ENCODE results near the gene NOP10.
A peak's percentile ranks its signal among the peaks of the same experiment; 100 is the strongest.

The NOP10 gene

DNA sequence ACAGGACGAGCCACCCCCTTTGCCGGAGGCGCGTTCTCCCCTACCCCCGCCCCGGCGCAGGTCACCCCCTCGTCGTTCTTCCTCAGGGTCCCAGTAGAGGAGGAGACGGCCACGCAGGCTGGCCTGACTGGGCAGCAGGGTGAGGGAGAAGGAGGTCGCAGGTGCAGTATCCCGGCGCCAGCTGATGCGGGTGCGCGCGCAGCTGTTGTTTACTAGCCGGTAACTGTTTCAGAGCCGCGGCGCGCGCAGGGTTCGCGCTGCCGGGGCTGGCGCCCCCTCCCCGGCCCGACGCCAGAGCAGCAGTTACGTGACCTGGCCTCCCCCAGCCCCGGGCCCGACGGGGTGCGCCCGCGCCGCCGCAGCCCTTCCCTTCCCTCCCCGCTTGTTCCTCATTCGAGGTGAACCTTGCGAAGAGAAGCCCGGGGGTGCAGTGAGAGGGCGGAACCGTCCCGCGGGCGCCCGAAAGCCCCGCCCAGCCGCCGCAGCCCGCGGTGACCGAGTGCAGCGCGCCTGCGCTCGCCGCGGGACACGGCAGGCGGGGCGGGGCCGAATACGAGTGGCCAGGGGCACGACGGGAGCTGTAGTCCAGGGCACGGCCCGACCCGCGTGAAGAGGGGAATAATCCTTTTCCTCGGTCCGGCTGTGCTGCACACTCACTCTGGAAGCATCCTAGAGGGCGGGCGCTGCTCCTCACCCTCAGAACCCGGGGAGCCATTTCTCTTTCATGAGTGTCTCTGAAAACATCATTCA is 5.2 kb downstream of the NOP10 start, which contains the start of gene SLC12A6:
SLC12A6 (minus strand) TSS at position 225 of the 750 bp plus-strand sequence. CDS start 1,101 bp downstream, outside the sequence.
- peaks cover 7% of the 10 kb centered on the region for H3K79me2 ChIP-seq (ENCODE audit: insufficient read depth, low read length)
- peak within 1 kb of the TSS; percentile 83 for H3K4me3 ChIP-seq (ENCODE audit: low read depth, low read length, poor library complexity, severe bottlenecking)
- TF ChIP-seq CTCF (IDR thresholded peaks at IDR 0.05; ENCODE audit: low read length), result no peak
- no peak for TF ChIP-seq EZH2 (IDR thresholded peaks at IDR 0.05; ENCODE audit: borderline replicate concordance, low read length)
- H4K20me1 ChIP-seq (ENCODE audit: insufficient read depth, low read length), result no peaks in the 10 kb centered on the region
- H3K27me3 ChIP-seq (ENCODE audit: insufficient read depth, low read length), result no peaks in the 10 kb centered on the region
- H3K9me3 ChIP-seq (ENCODE audit: low read length), result no peaks in the 10 kb centered on the region
- H3K4me2 ChIP-seq (ENCODE audit: low read length), result peak within 1 kb of the TSS; percentile 94
- peak within 1 kb of the TSS; percentile 4 for H3K27ac ChIP-seq (ENCODE audit: low read depth, low read length, poor library complexity, severe bottlenecking)
- H2AFZ ChIP-seq (ENCODE audit: low read length), result 0 out of 2 replicates have a peak within 1 kb of the TSS, but pooled peaks have one; percentile 25
- no peaks in the 10 kb centered on the region for H3K9me2 ChIP-seq (ENCODE audit: low read depth, low read length)
- peaks cover 40% of the 10 kb centered on the region for H3K4me1 ChIP-seq (ENCODE audit: insufficient read depth, low read length, severe bottlenecking)
- H3F3A ChIP-seq (ENCODE audit: insufficient read depth, low read length), result 0 out of 2 replicates have a peak, but pooled peaks cover 3% of the 10 kb centered on the region
- peaks cover 21% of the 10 kb centered on the region for H3K36me3 ChIP-seq (ENCODE audit: insufficient read depth, low read length)
- H3K9ac ChIP-seq (ENCODE audit: low read length), result peak within 1 kb of the TSS; percentile 61

DNA sequence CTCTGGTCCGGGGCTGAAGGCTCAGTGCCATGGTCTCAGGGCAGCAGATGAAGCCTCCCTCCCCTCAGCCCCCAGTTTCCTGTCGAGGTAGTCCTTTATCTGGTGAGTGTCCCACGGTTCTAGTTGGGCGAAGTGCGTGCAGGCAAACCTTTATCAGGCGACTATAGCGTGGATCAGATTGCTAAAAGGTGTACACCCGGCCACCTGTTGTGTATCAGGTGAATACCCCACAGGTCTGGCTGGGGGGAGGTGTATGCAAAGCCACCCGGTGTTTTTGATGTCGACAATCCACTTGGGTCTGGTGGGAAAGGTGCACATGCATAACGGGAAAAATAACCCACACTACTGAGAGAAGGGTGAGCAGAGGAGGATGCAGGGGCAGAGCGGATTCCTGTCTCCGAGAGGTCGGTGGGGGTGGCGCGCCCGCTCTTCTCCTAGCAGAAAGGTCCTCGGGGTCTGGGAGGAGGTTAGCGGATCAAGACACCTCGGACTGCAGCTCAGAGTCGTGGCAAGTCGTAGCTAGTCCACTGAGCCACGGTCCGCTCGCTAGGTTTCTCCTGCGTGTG is 5.9 kb downstream of the NOP10 start:
- H3K27ac ChIP-seq (ENCODE audit: low read depth, low read length, poor library complexity, severe bottlenecking), result peak overlapping the region; percentile 4
- H3K4me1 ChIP-seq (ENCODE audit: insufficient read depth, low read length, severe bottlenecking), result peaks cover 38% of the 10 kb centered on the region
- no peaks in the 10 kb centered on the region for H3K9me2 ChIP-seq (ENCODE audit: low read depth, low read length)
- H3K27me3 ChIP-seq (ENCODE audit: insufficient read depth, low read length), result no peaks in the 10 kb centered on the region
- no peaks in the 10 kb centered on the region for H3K9me3 ChIP-seq (ENCODE audit: low read length)
- H4K20me1 ChIP-seq (ENCODE audit: insufficient read depth, low read length), result no peaks in the 10 kb centered on the region
- 0 out of 2 replicates have a peak, but pooled peaks cover 3% of the 10 kb centered on the region for H3F3A ChIP-seq (ENCODE audit: insufficient read depth, low read length)
- H3K4me2 ChIP-seq (ENCODE audit: low read length), result peak overlapping the region; percentile 94
- peaks cover 21% of the 10 kb centered on the region for H3K36me3 ChIP-seq (ENCODE audit: insufficient read depth, low read length)
- H3K9ac ChIP-seq (ENCODE audit: low read length), result peak overlapping the region; percentile 61
- 0 out of 2 replicates have a peak overlapping the region, but pooled peaks have one; percentile 25 for H2AFZ ChIP-seq (ENCODE audit: low read length)
- H3K4me3 ChIP-seq (ENCODE audit: low read depth, low read length, poor library complexity, severe bottlenecking), result peak overlapping the region; percentile 83
- TF ChIP-seq CTCF (IDR thresholded peaks at IDR 0.05; ENCODE audit: low read length) (no peak), EZH2 (IDR thresholded peaks at IDR 0.05; ENCODE audit: borderline replicate concordance, low read length) (no peak)
- H3K79me2 ChIP-seq (ENCODE audit: insufficient read depth, low read length), result peaks cover 5% of the 10 kb centered on the region

GRCh38 chr15:34336231-34336990 is 6.5 kb downstream of the NOP10 start:
- no peak overlapping the region for H3K27ac ChIP-seq (ENCODE audit: low read depth, low read length, poor library complexity, severe bottlenecking)
- no peaks in the 10 kb centered on the region for H3K9me2 ChIP-seq (ENCODE audit: low read depth, low read length)
- H3F3A ChIP-seq (ENCODE audit: insufficient read depth, low read length), result 0 out of 2 replicates have a peak, but pooled peaks cover 3% of the 10 kb centered on the region
- H4K20me1 ChIP-seq (ENCODE audit: insufficient read depth, low read length), result no peaks in the 10 kb centered on the region
- H2AFZ ChIP-seq (ENCODE audit: low read length), result no peak overlapping the region
- H3K4me1 ChIP-seq (ENCODE audit: insufficient read depth, low read length, severe bottlenecking), result peaks cover 31% of the 10 kb centered on the region
- H3K9me3 ChIP-seq (ENCODE audit: low read length), result no peaks in the 10 kb centered on the region
- H3K4me2 ChIP-seq (ENCODE audit: low read length), result peak overlapping the region; percentile 94
- TF ChIP-seq CTCF (IDR thresholded peaks at IDR 0.05; ENCODE audit: low read length) (no peak), EZH2 (IDR thresholded peaks at IDR 0.05; ENCODE audit: borderline replicate concordance, low read length) (no peak)
- no peak overlapping the region; the same call in 1 of the 2 replicates for H3K9ac ChIP-seq (ENCODE audit: low read length)
- H3K4me3 ChIP-seq (ENCODE audit: low read depth, low read length, poor library complexity, severe bottlenecking), result peak overlapping the region; percentile 83
- no peaks in the 10 kb centered on the region for H3K79me2 ChIP-seq (ENCODE audit: insufficient read depth, low read length)
- peaks cover 15% of the 10 kb centered on the region for H3K36me3 ChIP-seq (ENCODE audit: insufficient read depth, low read length)
- no peaks in the 10 kb centered on the region for H3K27me3 ChIP-seq (ENCODE audit: insufficient read depth, low read length)
